SK-N-SH (cell line): Measurements from ENCODE around the gene WDR81.

Source experiments
- CTCF ChIP-seq: fragments of 200-600 bp; sonication (generic); IDR thresholded peaks from 2 replicates; pipeline ENCODE4 v1.6.1; 2017; ENCODE audit warnings: antibody characterized with exemption, mild to moderate bottlenecking, moderate library complexity
- EP300 ChIP-seq, 2 experiments: IDR thresholded peaks; 2 replicates each; pipeline versions ENCODE4 v1.4.0 to v1.6.1; 2012; ENCODE audit warnings: borderline replicate concordance in 1 of 2, low read depth in 1 of 2, low read length in 1 of 2
- EZH2phosphoT487 ChIP-seq: fragments of 200-600 bp; sonication (generic); IDR thresholded peaks from 2 replicates; pipeline ENCODE4 v1.6.1; 2017; ENCODE audit warnings: low read depth, mixed run types, mild to moderate bottlenecking, antibody characterized with exemption, moderate library complexity, borderline replicate concordance
- NRF1 ChIP-seq: IDR thresholded peaks from 2 replicates; pipeline ENCODE4 v1.6.1; 2012; ENCODE audit warnings: low read depth, mild to moderate bottlenecking, low read length
- RAD21 ChIP-seq: IDR thresholded peaks from 2 replicates; pipeline ENCODE4 v1.6.1; 2012; ENCODE audit warnings: mild to moderate bottlenecking, low read length
- RFX5 ChIP-seq: IDR thresholded peaks from 2 replicates; pipeline ENCODE4 v1.6.1; 2012; ENCODE audit warnings: mild to moderate bottlenecking, improper control_type of control experiment, low read length
- SIN3A ChIP-seq: IDR thresholded peaks from 2 replicates; pipeline ENCODE4 v1.6.1; 2012; ENCODE audit warnings: low read depth, mild to moderate bottlenecking, low read length, moderate library complexity, borderline replicate concordance
- USF2 ChIP-seq: fragments of 150-350 bp; IDR thresholded peaks from 2 replicates; pipeline ENCODE4 v1.6.1; 2017; ENCODE audit warnings: antibody characterized with exemption, low read length, low read depth, borderline replicate concordance
- YY1 ChIP-seq: IDR thresholded peaks from 2 replicates; pipeline ENCODE4 v1.4.0; 2012; ENCODE audit warnings: low read depth, mild to moderate bottlenecking

DNA sequence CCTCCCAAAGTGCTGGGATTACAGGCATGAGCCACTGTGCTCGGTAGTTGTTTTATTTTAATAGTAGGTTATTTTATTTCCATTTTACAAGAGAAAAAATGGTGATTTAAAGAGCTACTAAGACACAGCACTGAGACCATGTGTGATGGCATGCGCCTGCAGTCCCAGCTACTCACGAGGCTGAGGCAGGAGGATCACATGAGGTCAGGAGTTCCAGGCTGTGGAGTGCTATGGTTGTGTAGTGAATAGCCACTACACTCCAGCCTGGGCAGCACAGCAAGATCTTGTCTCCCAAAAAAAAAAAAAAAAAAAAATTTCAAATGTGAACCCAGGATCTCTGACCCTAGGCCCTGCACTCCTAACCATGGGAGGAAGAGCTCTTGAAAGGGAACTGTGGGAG, 41.1 kb downstream of the WDR81 start:
- TF ChIP-seq YY1, result no peak
- no peak for TF ChIP-seq EZH2phosphoT487
- no peak for TF ChIP-seq CTCF
- TF ChIP-seq SIN3A, result no peak
- TF ChIP-seq USF2, result no peak
- TF ChIP-seq RFX5, result no peak
- TF ChIP-seq RAD21, result no peak
- no peak for TF ChIP-seq EP300 (IDR thresholded peaks at IDR 0.05; ENCODE audit: borderline replicate concordance in 1 of 2, low read depth in 1 of 2, low read length in 1 of 2)
- no peak for TF ChIP-seq NRF1
